ENCODE data around the gene NCKAP5.
"Not testable (repeated sequence)": the region's sequence is repeated elsewhere in the genome, so short reads cannot be mapped to it uniquely, and the experiment has no call there.

The NCKAP5 gene

GRCh38 chr2:133255360-133255759 is 312.9 kb downstream of the NCKAP5 start:
- no peak for DNase-seq

- DNase-seq = no peak
These were observed 314.5 kb downstream of the NCKAP5 start for GRCh38 chr2:133253793-133254192.

GRCh38 chr2:133252780-133253355 is 315.4 kb downstream of the NCKAP5 start:
- no peak for DNase-seq

- DNase-seq = no peak
These were observed 318.9 kb downstream of the NCKAP5 start for GRCh38 chr2:133249362-133249761.

GRCh38 chr2:133248264-133248663 is 320.0 kb downstream of the NCKAP5 start:
- no peak for DNase-seq

- DNase-seq = no peak
These were observed 320.6 kb downstream of the NCKAP5 start for GRCh38 chr2:133247631-133248030.

- no peak for DNase-seq
These were observed 327.1 kb downstream of the NCKAP5 start for GRCh38 chr2:133241224-133241571.

GRCh38 chr2:133240491-133241223 is 327.6 kb downstream of the NCKAP5 start:
- DNase-seq = no peak

- DNase-seq = no peak
These were observed 332.3 kb downstream of the NCKAP5 start for GRCh38 chr2:133235968-133236367.

GRCh38 chr2:133232556-133232955 is 335.7 kb downstream of the NCKAP5 start:
- no peak for DNase-seq

GRCh38 chr2:133231264-133231663 is 337.0 kb downstream of the NCKAP5 start:
- no peak for DNase-seq

GRCh38 chr2:133229974-133230373 is 338.3 kb downstream of the NCKAP5 start:
- DNase-seq = no peak

- no peak for DNase-seq
These were observed 345.0 kb downstream of the NCKAP5 start for GRCh38 chr2:133223226-133223625.

GRCh38 chr2:133221398-133221797 is 346.9 kb downstream of the NCKAP5 start:
- no peak for DNase-seq

GRCh38 chr2:133218204-133218603 is 350.1 kb downstream of the NCKAP5 start:
- DNase-seq = no peak

GRCh38 chr2:133215477-133215876 is 352.8 kb downstream of the NCKAP5 start:
- DNase-seq = no peak

- DNase-seq = no peak
These were observed 354.6 kb downstream of the NCKAP5 start for GRCh38 chr2:133213651-133214050.

- DNase-seq = no peak
These were observed 358.9 kb downstream of the NCKAP5 start for GRCh38 chr2:133209325-133209724.

- not testable (repeated sequence) for DNase-seq
These were observed 361.6 kb downstream of the NCKAP5 start for GRCh38 chr2:133206666-133207065.

GRCh38 chr2:133204421-133204820 is 363.8 kb downstream of the NCKAP5 start:
- DNase-seq = no peak

- no peak for DNase-seq
These were observed 367.4 kb downstream of the NCKAP5 start for GRCh38 chr2:133200684-133201421.

- DNase-seq = no peak
These were observed 369.6 kb downstream of the NCKAP5 start for GRCh38 chr2:133198678-133199077.

GRCh38 chr2:133197156-133197555 is 371.1 kb downstream of the NCKAP5 start:
- DNase-seq = no peak

GRCh38 chr2:133194777-133195335 is 373.4 kb downstream of the NCKAP5 start:
- DNase-seq = no peak

Data from activated naive CD4-positive, alpha-beta T cell treated with anti-CD3 and anti-CD28 coated beads, Interleukin-2, amount 50 U/mL, for 16 hours (primary cell).